ENCODE measurements around the gene USP54. TPM values are rescaled to one million over a fixed set of nuclear protein-coding genes. Genes with fewer than 3 reads are reported as not detected.

USP54 gene
- total RNA-seq, 2 donors from 2014 or later: 53.0 to 79.6 TPM

DNA sequence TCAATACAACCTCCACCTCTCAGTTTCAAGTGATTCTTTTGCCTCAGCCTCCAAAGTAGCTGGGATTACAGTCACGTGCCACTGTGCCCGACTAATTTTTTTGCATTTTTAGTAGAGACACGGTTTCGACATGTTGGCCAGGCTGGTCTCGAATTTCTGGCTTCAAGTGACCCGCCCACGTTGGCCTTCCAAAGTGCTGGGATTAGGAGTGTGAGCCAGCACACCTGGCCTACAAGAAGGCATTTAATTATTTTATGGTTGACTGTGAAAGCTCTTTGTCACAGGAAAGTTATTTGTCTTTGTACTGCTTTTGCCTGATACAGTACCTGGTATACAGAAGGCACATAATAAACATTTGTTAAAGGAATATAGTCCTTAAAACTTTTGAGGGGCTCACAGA lies 37.3 kb upstream of the USP54 start:
- TF ChIP-seq, protein P1, sequence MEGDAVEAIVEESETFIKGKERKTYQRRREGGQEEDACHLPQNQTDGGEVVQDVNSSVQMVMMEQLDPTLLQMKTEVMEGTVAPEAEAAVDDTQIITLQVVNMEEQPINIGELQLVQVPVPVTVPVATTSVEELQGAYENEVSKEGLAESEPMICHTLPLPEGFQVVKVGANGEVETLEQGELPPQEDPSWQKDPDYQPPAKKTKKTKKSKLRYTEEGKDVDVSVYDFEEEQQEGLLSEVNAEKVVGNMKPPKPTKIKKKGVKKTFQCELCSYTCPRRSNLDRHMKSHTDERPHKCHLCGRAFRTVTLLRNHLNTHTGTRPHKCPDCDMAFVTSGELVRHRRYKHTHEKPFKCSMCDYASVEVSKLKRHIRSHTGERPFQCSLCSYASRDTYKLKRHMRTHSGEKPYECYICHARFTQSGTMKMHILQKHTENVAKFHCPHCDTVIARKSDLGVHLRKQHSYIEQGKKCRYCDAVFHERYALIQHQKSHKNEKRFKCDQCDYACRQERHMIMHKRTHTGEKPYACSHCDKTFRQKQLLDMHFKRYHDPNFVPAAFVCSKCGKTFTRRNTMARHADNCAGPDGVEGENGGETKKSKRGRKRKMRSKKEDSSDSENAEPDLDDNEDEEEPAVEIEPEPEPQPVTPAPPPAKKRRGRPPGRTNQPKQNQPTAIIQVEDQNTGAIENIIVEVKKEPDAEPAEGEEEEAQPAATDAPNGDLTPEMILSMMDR (IDR thresholded peaks at IDR 0.05): no peak
- TF ChIP-seq POLR2A (IDR thresholded peaks at IDR 0.05): no peak
- no peak for TF ChIP-seq POLR2AphosphoS5 (IDR thresholded peaks at IDR 0.05)
- intact Hi-C loops (cut with DNase I): loop anchor here (5.0 kb wide), 2 partner anchors 76 to 96 kb away; no protein-coding TSS in a partner anchor

DNA sequence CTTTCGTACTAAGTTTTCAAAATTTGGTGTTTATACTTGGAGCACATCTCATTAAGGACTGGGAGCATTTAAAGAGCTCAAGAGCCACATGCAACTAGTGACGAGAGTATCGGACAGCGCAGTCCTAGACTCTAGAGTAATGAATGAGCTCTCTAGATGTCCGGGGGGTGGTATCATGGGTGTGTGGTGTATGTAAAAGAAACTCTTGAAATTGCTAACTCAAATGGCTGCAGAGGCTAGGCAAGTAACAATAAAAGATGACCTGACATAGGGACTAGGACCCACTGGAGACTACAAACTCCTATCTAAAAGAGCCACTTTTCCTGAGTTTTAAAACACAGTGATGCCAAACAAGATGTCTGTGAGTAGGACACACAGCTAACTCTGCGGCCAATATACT lies 36.2 kb upstream of the USP54 start:
- TF ChIP-seq, protein P1 (IDR thresholded peaks at IDR 0.05): no peak
- no peak for TF ChIP-seq POLR2A (IDR thresholded peaks at IDR 0.05)
- TF ChIP-seq POLR2AphosphoS5 (IDR thresholded peaks at IDR 0.05): no peak
- no peaks in the 10 kb centered on the region for H3K27me3 ChIP-seq (replicated peaks; ENCODE audit: insufficient read depth)
- H3K4me3 ChIP-seq: no peak overlapping the region
- no peak overlapping the region for H3K27ac ChIP-seq
- intact Hi-C loops (cut with DNase I): loop anchor here (5.0 kb wide), 2 partner anchors 75 to 95 kb away; no protein-coding TSS in a partner anchor
- H3K36me3 ChIP-seq: no peaks in the 10 kb centered on the region
- DNase-seq (ENCODE audit: low spot score): no peak
- no peaks in the 10 kb centered on the region for H3K4me1 ChIP-seq (replicated peaks)
- 94% methylated on average over 6 of the region's 6 CpGs for WGBS
- H3K9me3 ChIP-seq: no peaks in the 10 kb centered on the region

More for the DNA sequence above, 37.3 kb upstream of the USP54 start:
- 33% methylated on average over 7 of the region's 7 CpGs for WGBS
- Histone ChIP-seq H3K27me3 (replicated peaks; ENCODE audit: insufficient read depth) (no peaks in the 10 kb centered on the region), H3K4me1 (replicated peaks) (no peaks in the 10 kb centered on the region), H3K36me3 (no peaks in the 10 kb centered on the region), H3K4me3 (no peak overlapping the region), H3K27ac (no peak overlapping the region), H3K9me3 (no peaks in the 10 kb centered on the region)
- DNase-seq (ENCODE audit: low spot score): no peak

DNA sequence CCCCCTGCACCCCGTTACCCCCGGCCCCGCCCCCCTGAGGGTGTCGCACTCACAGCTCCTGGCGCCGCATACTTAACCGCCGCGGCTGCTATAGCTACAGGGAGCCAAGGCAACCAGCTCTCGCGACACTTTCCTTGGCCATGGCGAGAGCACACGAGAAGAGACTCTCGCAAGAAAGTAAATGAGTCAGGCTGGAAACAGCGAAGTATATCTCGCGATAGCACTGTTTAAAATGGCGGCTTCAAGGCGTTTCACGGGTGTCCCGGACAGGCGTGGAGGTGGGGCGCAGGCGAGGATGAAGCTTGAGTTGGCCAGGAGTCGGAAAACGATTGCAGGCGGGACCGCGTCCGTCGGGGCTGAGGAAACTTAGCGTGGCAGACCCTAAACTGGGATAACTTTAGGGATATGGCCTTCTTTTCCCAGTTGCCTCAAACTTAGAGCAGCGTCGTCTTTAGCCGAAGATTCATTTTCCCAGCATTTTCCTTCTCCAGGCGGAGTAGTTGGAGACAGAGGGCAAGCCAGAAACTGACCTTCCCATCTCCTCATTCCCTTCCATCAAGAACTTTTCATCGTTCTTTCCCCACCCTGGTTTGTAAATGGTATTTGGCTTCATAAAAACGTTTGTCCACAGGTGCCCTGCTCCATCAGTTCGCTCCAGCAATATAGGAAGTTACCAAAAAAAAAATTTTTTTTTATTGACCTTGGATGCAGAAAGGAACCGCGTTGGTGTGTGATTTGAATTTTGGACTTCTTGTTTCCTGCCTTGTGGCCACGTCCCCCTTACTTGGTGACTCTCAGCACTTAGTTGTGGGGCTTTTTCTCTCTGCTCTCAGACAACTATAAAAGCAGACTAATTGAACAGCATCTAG lies 35.0 kb upstream of the USP54 start:
- Histone ChIP-seq H3K4me3 (peak overlapping the region; percentile 89 to 95), H3K27me3 (replicated peaks; ENCODE audit: insufficient read depth) (no peaks in the 10 kb centered on the region), H3K4me1 (replicated peaks) (no peaks in the 10 kb centered on the region), H3K36me3 (no peaks in the 10 kb centered on the region), H3K9me3 (no peaks in the 10 kb centered on the region), H3K27ac (peak overlapping the region; percentile 88 to 92)
- DNase-seq (ENCODE audit: low spot score): peak; percentile 96
- TF ChIP-seq POLR2AphosphoS5 (IDR thresholded peaks at IDR 0.05) (peak; percentile 94), POLR2A (IDR thresholded peaks at IDR 0.05) (peak; percentile 75)
- TF ChIP-seq, protein P1 (IDR thresholded peaks at IDR 0.05): no peak
- intact Hi-C loops (cut with DNase I): loop anchor here (1.0 to 5.0 kb wide), 3 partner anchors 20 to 94 kb away; no protein-coding TSS in a partner anchor
- under 1% methylated on average over 42 of the region's 42 CpGs for WGBS

DNA sequence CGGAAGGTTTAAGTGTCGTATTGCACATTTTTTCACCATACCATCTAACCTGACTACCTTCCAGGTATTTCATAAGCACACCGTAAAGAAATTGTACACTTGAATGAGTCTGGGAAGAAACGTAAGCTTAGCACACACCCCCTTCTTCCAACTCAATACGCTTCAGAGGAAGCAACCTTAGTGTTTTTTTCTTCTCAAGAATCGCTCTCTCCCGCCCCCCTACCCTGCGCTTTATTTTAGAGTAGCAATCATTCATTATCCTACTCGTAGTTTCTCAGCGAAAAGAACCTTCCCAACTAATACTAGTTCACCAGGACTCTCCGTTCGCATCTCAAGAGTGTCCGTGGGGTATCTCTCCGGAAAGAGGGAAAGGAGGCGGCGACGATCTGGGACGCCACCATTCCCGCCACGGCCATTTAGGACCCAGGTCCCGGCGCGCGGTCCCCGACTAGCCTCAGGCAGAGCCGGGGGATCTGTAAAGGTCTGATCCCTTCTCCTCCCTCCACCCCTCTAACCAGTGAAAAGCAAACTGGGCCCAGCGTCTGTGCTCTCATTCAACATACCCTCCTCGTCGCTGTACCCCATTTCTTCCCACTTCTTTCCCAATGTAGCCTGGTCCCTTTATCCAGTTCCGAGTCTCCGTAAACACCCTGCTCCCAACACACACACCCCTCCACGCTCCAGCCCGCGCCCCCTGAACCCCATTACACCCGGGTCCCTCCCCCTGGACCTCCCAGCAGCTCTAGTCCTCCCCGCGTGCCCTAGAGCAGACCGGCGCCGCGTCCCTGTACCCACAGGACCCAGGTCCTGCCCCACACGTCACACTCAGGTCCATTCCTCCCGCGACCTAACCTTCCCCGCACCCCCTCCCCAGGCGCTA lies 34.1 kb upstream of the USP54 start:
- peak; percentile 27 for DNase-seq (ENCODE audit: low spot score)
- Histone ChIP-seq H3K9me3 (no peaks in the 10 kb centered on the region), H3K27ac (peak overlapping the region; percentile 88 to 92), H3K27me3 (replicated peaks; ENCODE audit: insufficient read depth) (no peaks in the 10 kb centered on the region), H3K4me3 (peak overlapping the region; percentile 89 to 95), H3K4me1 (replicated peaks) (no peaks in the 10 kb centered on the region), H3K36me3 (no peaks in the 10 kb centered on the region)
- intact Hi-C loops (cut with DNase I): loop anchor here (5.0 kb wide), 2 partner anchors 73 to 93 kb away; no protein-coding TSS in a partner anchor
- TF ChIP-seq, protein P1 (IDR thresholded peaks at IDR 0.05): no peak
- TF ChIP-seq POLR2AphosphoS5 (IDR thresholded peaks at IDR 0.05): peak; percentile 26
- whole genome bisulfite sequencing: under 1% methylated on average over 46 of the region's 46 CpGs

Measured in prostate gland (tissue), 2 donors.